GM12892 (cell line): Measurements from ENCODE around the gene PLCXD1.
"Not testable (repeated sequence)": the region's sequence is repeated elsewhere in the genome, so short reads cannot be mapped to it uniquely, and the experiment has no call there.

Experiments
- DNase-seq: peaks from one replicate; pipeline ENCODE4 v3.0.0; 2011; ENCODE audit not compliant: insufficient read length
- FAIRE-seq: peaks from 2 replicates; lab custom pipeline; 2011; peaks lifted over from hg19 to GRCh38; lab: Jason Lieb, UNC
- POLR2A ChIP-seq: IDR thresholded peaks from 2 replicates; pipeline ENCODE4 v1.6.1; 2011; ENCODE audit warnings: low read depth, low read length, control low read depth
- POLR2AphosphoS5 ChIP-seq: IDR thresholded peaks from 2 replicates; pipeline ENCODE4 v1.6.1; 2011; ENCODE audit warnings: low read depth, low read length, control low read depth
- TAF1 ChIP-seq: IDR thresholded peaks from 2 replicates; pipeline ENCODE4 v1.6.1; 2011; ENCODE audit warnings: low read depth, mild to moderate bottlenecking, control low read depth, low read length, borderline replicate concordance

Gene PLCXD1

GRCh38 chrX:267771-268261 is 13.4 kb upstream of the PLCXD1 start:
- FAIRE-seq (no peak), DNase-seq (no peak)
- no peak for TF ChIP-seq POLR2AphosphoS5
- no peak for TF ChIP-seq TAF1
- no peak for TF ChIP-seq POLR2A

- no peak for FAIRE-seq
- DNase-seq: no peak
- TF ChIP-seq TAF1: no peak
- TF ChIP-seq POLR2A: no peak
- no peak for TF ChIP-seq POLR2AphosphoS5
Observed at GRCh38 chrX:270848-271367, 10.3 kb upstream of the PLCXD1 start.

- DNase-seq (no peak), FAIRE-seq (no peak)
- TF ChIP-seq POLR2A (no peak), POLR2AphosphoS5 (no peak), TAF1 (no peak)
Observed at GRCh38 chrX:274904-275475, 6.2 kb upstream of the PLCXD1 start.

GRCh38 chrX:275476-275966 is 5.7 kb upstream of the PLCXD1 start:
- FAIRE-seq: no peak
- TF ChIP-seq POLR2AphosphoS5 (no peak), POLR2A (no peak), TAF1 (no peak)

GRCh38 chrX:275967-276580 is 5.1 kb upstream of the PLCXD1 start:
- DNase-seq (peak; percentile 61), FAIRE-seq (no peak)
- TF ChIP-seq POLR2A (no peak), POLR2AphosphoS5 (no peak), TAF1 (no peak)

More at GRCh38 chrX:275476-275966, 5.7 kb upstream of the PLCXD1 start:
- DNase-seq: no peak

GRCh38 chrX:276581-277201 is 4.5 kb upstream of the PLCXD1 start:
- TF ChIP-seq POLR2A: no peak
- no peak for TF ChIP-seq POLR2AphosphoS5
- no peak for TF ChIP-seq TAF1
- FAIRE-seq: no peak

GRCh38 chrX:279757-280604 is 1.2 kb upstream of the PLCXD1 start:
- not testable (repeated sequence) for DNase-seq, FAIRE-seq

More at GRCh38 chrX:276581-277201, 4.5 kb upstream of the PLCXD1 start:
- no peak for DNase-seq

- not testable (repeated sequence) for DNase-seq, FAIRE-seq
Observed at GRCh38 chrX:280722-281121, 459 bp upstream of the PLCXD1 start.

- FAIRE-seq, DNase-seq: not testable (repeated sequence)
Observed at GRCh38 chrX:282000-282681, 960 bp downstream of the PLCXD1 start.

GRCh38 chrX:283115-283845 is 2.1 kb downstream of the PLCXD1 start:
- TF ChIP-seq TAF1 (peak; percentile 26; the same call in 1 of the 2 replicates), POLR2AphosphoS5 (peak; percentile 59), POLR2A (peak; percentile 69)
- FAIRE-seq (peak; percentile 100), DNase-seq (peak; percentile 89)
